Upper lobe of left lung (tissue), 6 donors: ENCODE results near the gene ULK4. TPM values are rescaled to one million over a fixed set of nuclear protein-coding genes. Genes with fewer than 3 reads are reported as not detected.

Experiments
- ATAC-seq, 2 donors: fragments of 200-7000 bp; cut with Tn5 transposase; one replicate each; pipeline ENCODE4 v1.9.1; 2022; ENCODE audit warnings: mild to moderate bottlenecking in 2 of 2, moderate library complexity in 2 of 2; ENCODE audit not compliant: low FRiP score in 2 of 2
- DNase-seq, 2 donors: peaks; one replicate each; pipeline ENCODE4 v3.0.0-alpha.2; 2019 to 2020
- H3K27ac ChIP-seq, 4 donors: fragments of 200-600 bp; sonication (generic); one replicate each; pipeline ENCODE4 v1.5.1; 2016 to 2019
- H3K27me3 ChIP-seq, 4 donors: fragments of 200-600 bp; sonication (generic); one replicate each; pipeline ENCODE4 v1.5.1; 2017 to 2019
- H3K36me3 ChIP-seq, 4 donors: fragments of 200-600 bp; sonication (generic); one replicate each; pipeline ENCODE4 v1.5.1; 2016 to 2019
- H3K4me1 ChIP-seq, 4 donors: fragments of 200-600 bp; sonication (generic); one replicate each; pipeline ENCODE4 v1.5.1; 2018 to 2019
- H3K4me3 ChIP-seq, 4 donors: fragments of 200-600 bp; sonication (generic); one replicate each; pipeline ENCODE4 v1.5.1; 2017 to 2019; ENCODE audit warnings: mild to moderate bottlenecking in 2 of 4, moderate library complexity in 1 of 4
- H3K9me3 ChIP-seq, 4 donors: fragments of 200-600 bp; sonication (generic); one replicate each; pipeline ENCODE4 v1.5.1; 2018 to 2019
- CTCF ChIP-seq, 6 experiments: fragments of 450-650 bp in 4 of 6; fragments of 200-600 bp in 2 of 6; sonication (generic) in 2 of 6; IDR thresholded peaks; one replicate each; pipeline ENCODE4 v1.5.1; 2016 to 2019; ENCODE audit warnings: antibody characterized with exemption in 6 of 6
- EP300 ChIP-seq, 4 donors: sonication (generic); formaldehyde crosslinking; IDR thresholded peaks; one replicate each; pipeline ENCODE4 v1.5.1; 2017; ENCODE audit warnings: antibody characterized with exemption in 4 of 4, control low read depth in 2 of 4
- POLR2A ChIP-seq, 4 donors: fragments of 450-650 bp; IDR thresholded peaks; one replicate each; pipeline ENCODE4 v1.5.1; 2016 to 2017; ENCODE audit warnings: antibody characterized with exemption in 4 of 4, mild to moderate bottlenecking in 2 of 4
- POLR2AphosphoS5 ChIP-seq, 2 donors: sonication (generic); formaldehyde crosslinking; IDR thresholded peaks; one replicate each; pipeline ENCODE4 v1.5.1; 2017; ENCODE audit warnings: antibody characterized with exemption in 2 of 2
- WGBS, 2 donors: methylation state at CpG; one replicate each; pipeline ENCODE4 v1.1.5; 2017 to 2018; 5-methylcytosine and 5-hydroxymethylcytosine counted together
- total RNA-seq, 6 donors: library from RNA; depleted of rRNA in 4 of 6; stranded (reverse); fragments of >200 nt in 4 of 6; gene quantifications; one replicate each; pipeline versions ENCODE4 v1.1.0 to v1.2.1, GENCODE V29; 2016 to 2021
- donor health status: DM: no; HTN: no; CAD: no; lungs with moderate emphysema.
- donor health status: DM: no; HTN: yes; CAD: no; lungs with severe emphysema.

Gene ULK4
- total RNA-seq, 6 donors from 2014 or later = 9.4 to 76.5 (median 28.1) TPM

DNA sequence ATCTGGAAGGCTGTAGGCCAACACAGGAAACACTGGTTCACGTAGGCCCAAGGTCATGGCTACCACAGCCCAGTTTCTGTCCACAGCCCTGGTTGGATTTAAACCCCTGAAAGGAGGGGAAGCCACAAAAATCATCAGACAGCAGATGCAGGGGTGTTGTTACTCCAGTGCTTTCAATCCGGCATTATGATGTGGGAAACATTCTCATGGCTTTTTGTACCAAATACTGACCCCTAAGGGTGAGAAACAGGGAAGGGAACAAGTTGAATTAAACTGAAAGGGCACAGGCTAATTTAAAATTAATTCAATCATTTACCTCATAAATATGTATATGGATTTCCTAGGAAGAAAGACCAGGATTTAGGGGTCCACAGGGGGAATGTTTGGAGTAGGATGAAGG, 387.0 kb downstream of the ULK4 start:
- no peaks in the 10 kb centered on the region for H3K4me1 ChIP-seq
- no peak overlapping the region for H3K4me3 ChIP-seq
- H3K27me3 ChIP-seq = no peaks in the 10 kb centered on the region
- no peak overlapping the region for H3K27ac ChIP-seq
- no peaks in the 10 kb centered on the region for H3K36me3 ChIP-seq
- no peaks in the 10 kb centered on the region for H3K9me3 ChIP-seq
- 76 to 88% methylated on average over 1 to 2 of the region's 2 CpGs for WGBS, 2 donors
- DNase-seq = no peak
- no peak for TF ChIP-seq CTCF (IDR thresholded peaks at IDR 0.05)
- no peak for TF ChIP-seq EP300 (IDR thresholded peaks at IDR 0.05)
- no peak for TF ChIP-seq POLR2AphosphoS5 (IDR thresholded peaks at IDR 0.05)
- no peak for TF ChIP-seq POLR2A (IDR thresholded peaks at IDR 0.05)
- ATAC-seq = no peak

DNA sequence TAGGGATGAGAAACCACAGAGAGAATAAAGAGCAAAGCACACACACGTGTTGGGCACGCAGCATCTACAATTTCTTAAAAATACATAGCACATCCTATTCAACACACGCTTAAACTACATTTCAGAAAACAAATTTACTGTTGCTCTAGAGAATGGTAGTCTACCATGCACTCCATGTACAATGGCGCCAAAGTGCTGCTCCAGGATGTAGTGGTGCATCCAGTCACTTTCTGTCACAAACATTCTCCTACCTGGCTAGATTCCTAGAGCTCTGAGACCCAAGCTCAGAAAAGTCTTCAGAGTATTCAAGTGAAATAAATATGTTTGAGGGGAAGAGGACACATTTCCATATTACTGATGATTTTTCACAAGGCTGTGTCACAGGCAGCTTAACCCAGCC, 388.3 kb downstream of the ULK4 start:
- Histone ChIP-seq H3K4me1 (no peaks in the 10 kb centered on the region), H3K9me3 (no peaks in the 10 kb centered on the region), H3K36me3 (no peaks in the 10 kb centered on the region), H3K4me3 (no peak overlapping the region), H3K27ac (no peak overlapping the region), H3K27me3 (no peaks in the 10 kb centered on the region)
- WGBS, 2 donors = 96 to 98% methylated on average over 4 of the region's 4 CpGs
- ATAC-seq (no peak), DNase-seq (no peak)
- TF ChIP-seq CTCF (IDR thresholded peaks at IDR 0.05) (no peak), EP300 (IDR thresholded peaks at IDR 0.05) (no peak), POLR2AphosphoS5 (IDR thresholded peaks at IDR 0.05) (no peak), POLR2A (IDR thresholded peaks at IDR 0.05) (no peak)

- no peak overlapping the region for H3K4me3 ChIP-seq
- H3K9me3 ChIP-seq = no peaks in the 10 kb centered on the region
- no peaks in the 10 kb centered on the region for H3K4me1 ChIP-seq
- 100% methylated on average over 1 of the region's 1 CpG for WGBS, 2 donors
- H3K27ac ChIP-seq = no peak overlapping the region
- DNase-seq (no peak), ATAC-seq (no peak)
- TF ChIP-seq POLR2AphosphoS5 (IDR thresholded peaks at IDR 0.05) (no peak), CTCF (IDR thresholded peaks at IDR 0.05) (no peak), EP300 (IDR thresholded peaks at IDR 0.05) (no peak), POLR2A (IDR thresholded peaks at IDR 0.05) (no peak)
- no peaks in the 10 kb centered on the region for H3K27me3 ChIP-seq
- H3K36me3 ChIP-seq = no peaks in the 10 kb centered on the region
Measured at GRCh38 chr3:41572092-41572491, 389.8 kb downstream of the ULK4 start.

DNA sequence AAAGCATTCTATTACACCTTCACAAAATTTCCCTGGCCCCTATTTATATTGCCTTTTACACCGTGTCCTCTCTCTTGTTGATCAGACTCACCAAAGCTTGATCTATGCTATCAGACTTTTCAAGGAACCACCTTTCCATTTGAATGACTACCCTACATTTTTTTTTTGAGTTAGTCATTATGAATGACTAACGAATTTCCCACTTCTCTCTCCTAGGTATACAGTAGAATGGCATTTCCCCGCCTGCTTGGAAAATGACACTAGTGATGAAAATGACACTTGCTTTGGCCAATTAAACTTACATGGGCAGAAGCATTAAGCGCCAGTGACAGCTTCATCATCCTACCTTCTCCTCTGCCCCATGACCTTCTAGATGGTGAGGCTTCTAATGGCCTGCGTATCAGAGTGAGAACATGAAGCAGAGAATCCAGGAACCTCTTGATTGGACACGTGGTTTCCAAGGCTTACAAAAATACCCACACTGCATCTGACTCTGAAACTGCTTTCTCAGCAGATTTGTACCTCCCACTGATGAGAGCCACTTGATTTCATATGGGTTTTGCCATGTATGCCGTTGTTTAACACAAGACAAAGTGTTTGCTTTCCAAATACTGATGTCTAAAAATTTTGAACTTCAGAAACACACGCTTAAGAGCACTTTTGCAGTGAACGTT, 392.1 kb downstream of the ULK4 start:
- Histone ChIP-seq H3K36me3 (no peaks in the 10 kb centered on the region), H3K4me3 (no peak overlapping the region), H3K4me1 (no peaks in the 10 kb centered on the region), H3K27ac (no peak overlapping the region), H3K9me3 (no peaks in the 10 kb centered on the region), H3K27me3 (no peaks in the 10 kb centered on the region)
- WGBS, 2 donors = 74 to 76% methylated on average over 9 of the region's 9 CpGs
- DNase-seq (no peak), ATAC-seq (no peak)
- no peak for TF ChIP-seq EP300 (IDR thresholded peaks at IDR 0.05)
- TF ChIP-seq POLR2A (IDR thresholded peaks at IDR 0.05) = no peak
- TF ChIP-seq CTCF (IDR thresholded peaks at IDR 0.05) = no peak
- TF ChIP-seq POLR2AphosphoS5 (IDR thresholded peaks at IDR 0.05) = no peak

DNA sequence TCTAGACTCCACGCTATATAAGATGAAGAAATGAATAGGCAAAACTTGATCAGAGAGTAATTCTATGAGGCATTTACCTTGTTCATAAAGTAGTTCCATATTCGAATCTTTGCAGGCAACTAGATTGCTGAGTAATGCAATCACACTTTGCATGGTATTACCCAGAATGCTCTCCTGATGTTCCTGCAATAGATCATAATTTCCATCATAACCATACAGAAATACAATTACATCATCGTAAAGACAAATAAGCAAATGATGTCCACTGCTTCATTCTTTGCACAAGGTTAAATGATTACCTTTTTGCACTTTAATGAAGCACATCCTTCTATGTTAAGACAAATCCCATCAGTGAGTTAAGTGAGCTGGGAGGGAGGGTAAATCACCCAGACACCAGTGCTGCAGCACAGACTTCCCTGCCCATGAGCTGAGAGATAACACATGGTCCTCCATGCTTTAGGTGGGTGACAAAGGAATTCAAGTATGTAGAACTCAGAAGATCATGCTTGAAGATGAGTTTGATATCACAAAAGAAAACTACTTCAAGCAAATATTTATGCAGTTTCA, 395.9 kb downstream of the ULK4 start:
- Histone ChIP-seq H3K27me3 (no peaks in the 10 kb centered on the region), H3K27ac (no peak overlapping the region), H3K4me1 (no peaks in the 10 kb centered on the region), H3K36me3 (no peaks in the 10 kb centered on the region), H3K9me3 (no peaks in the 10 kb centered on the region), H3K4me3 (no peak overlapping the region)
- ATAC-seq = no peak
- 91% methylated on average over 3 of the region's 3 CpGs for WGBS, 2 donors
- DNase-seq = no peak
- TF ChIP-seq POLR2AphosphoS5 (IDR thresholded peaks at IDR 0.05) = no peak
- no peak for TF ChIP-seq EP300 (IDR thresholded peaks at IDR 0.05)
- no peak for TF ChIP-seq POLR2A (IDR thresholded peaks at IDR 0.05)
- no peak for TF ChIP-seq CTCF (IDR thresholded peaks at IDR 0.05)
